ENCODE data around the gene CDH23. TPM values are rescaled to one million over a fixed set of nuclear protein-coding genes. Genes with fewer than 3 reads are reported as not detected.

Gene CDH23
- total RNA-seq, 1 donor from 2014 or later: not detected

DNA sequence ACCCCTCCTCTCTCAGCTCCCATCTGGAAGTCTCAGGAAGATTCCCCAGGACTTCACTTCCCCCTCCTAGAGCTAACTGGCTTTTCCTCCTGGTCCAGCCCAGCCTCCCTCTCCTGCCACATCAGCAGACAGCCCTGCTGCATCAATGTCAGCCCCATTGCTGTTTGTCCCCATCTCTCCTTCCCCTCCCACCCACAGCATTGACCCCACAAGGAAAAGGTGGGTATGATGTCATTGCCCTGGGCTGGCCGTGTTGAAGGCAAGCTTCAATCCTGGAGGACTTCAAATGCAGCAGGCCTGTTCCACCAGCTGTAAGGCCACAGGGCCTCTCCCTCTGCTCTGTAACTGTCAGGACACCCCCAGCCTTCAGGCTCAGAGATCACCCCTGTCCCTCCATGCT is 256.3 kb downstream of the CDH23 start:
- DNase-seq (ENCODE audit: low read depth in 2 of 2): no peak

DNA sequence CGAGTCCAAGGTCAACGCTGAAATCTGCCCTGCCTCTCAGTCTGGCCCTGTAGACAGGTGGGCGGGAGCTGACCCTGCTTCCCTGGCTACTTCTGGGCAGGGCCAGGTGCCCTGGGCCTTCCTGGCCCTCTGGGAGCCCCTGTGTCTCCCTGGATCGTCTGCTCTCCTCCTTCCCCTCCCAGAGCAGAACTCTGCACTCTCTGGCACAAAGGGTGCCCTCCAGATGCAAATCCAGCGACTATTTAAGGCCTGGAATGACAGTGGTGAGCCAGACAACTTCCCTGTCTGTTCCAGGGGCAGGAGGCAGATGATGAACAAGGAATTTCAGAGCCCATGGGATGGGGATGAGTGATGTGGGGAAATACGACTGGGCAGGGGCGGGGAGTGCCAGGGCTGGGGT is 259.5 kb downstream of the CDH23 start:
- DNase-seq (ENCODE audit: low read depth in 2 of 2): no peak

DNA sequence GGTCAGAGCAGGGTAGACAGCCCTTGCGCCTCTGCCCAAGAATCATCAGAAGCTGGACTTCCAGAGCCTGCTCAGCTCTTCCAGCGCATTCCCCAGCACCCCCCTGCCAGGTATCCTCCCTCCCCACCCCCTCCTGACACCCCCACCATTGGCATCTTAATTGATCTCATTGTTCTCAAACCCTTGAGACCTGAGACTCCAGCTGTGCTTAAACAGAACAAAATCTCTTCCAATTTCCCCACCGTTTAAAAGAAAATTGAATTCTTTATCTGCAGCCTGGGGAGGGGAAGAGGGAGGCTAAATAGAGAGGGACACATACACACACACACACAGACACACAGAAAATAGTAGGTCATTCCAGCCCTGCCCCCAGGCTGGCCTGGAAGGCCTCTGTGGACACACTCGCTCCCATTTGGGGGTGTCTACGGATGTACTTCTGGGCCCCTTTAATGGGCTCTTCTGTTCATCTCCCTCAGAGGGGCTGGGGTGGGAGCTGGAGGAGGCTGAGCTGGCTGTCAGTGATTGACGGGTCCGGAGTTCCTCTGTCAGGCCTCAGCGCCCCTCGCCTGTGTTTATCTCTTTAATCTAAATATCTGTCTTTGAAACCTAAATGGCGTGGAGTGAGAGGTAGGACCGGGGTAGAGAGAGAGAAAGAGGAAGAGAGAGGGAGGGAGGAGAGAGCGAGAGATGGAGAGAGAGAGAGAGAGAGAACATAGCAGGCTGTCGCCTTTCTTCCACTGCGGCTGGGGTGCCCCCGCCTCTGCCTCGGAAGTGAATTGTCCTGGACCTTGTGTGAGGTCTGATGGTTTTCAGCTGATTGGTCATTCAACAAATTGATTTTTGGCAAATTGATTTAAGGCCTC is 261.1 kb downstream of the CDH23 start:
- DNase-seq (ENCODE audit: low read depth in 2 of 2): no peak

- no peak for DNase-seq (ENCODE audit: low read depth in 2 of 2)
These were observed 261.7 kb downstream of the CDH23 start for GRCh38 chr10:71658467-71658745.

DNA sequence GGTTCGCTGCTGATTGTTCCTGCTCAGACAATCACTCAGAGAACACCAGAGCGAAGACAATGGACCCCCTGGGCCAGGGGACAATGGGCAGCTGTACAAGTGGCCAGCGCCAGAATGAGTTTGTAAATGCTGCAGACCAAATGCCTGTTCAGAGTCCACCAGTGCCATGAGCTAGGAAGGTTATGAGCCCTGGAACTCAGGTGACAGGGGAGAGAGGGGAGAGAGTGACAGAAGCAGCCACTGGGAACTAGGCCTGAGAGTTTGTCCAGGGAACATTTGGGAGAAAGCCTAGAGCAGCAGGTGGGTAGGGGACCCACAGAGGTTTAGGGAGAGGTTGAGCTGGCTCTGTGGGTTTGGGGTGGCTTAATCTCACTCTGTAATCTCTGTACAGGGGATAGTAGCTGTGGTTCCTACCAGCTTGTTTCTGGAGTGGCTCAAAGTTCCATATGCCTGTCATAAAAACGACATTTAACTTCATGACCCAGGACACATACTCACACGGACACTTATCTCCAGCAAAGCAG is 262.5 kb downstream of the CDH23 start:
- DNase-seq (ENCODE audit: low read depth in 2 of 2): no peak

- DNase-seq (ENCODE audit: low read depth in 2 of 2): no peak
These were observed 263.0 kb downstream of the CDH23 start for GRCh38 chr10:71659737-71660136.

DNA sequence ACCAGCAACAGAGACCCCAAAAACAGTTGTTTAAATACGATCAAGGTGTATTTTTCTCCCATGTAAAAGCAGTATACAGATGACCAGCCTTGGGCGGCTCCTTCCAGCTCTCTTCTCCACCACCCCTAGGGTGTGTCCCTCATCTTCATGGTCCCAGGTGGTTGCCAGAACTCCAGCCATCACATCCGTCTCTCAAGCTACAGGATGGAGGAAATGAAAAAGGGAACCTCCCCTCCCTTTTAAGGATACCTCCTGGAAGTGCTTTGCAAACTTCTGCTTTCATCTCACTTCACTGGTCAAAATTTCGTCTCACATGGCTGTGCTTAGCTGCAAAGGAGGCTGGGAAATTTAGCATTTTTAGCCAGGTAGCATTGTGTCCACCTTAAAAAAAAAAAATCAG is 263.6 kb downstream of the CDH23 start:
- DNase-seq (ENCODE audit: low read depth in 2 of 2): no peak

- DNase-seq (ENCODE audit: low read depth in 2 of 2): no peak
These were observed 264.4 kb downstream of the CDH23 start for GRCh38 chr10:71661060-71661622.

- no peak for DNase-seq (ENCODE audit: low read depth in 2 of 2)
These were observed 265.1 kb downstream of the CDH23 start for GRCh38 chr10:71661779-71662336.

- DNase-seq (ENCODE audit: low read depth in 2 of 2): peak in 1 of 2 donors; percentile 21
These were observed 266.6 kb downstream of the CDH23 start for GRCh38 chr10:71663311-71663710.

GRCh38 chr10:71664585-71664984 is 267.9 kb downstream of the CDH23 start:
- no peak for DNase-seq (ENCODE audit: low read depth in 2 of 2)

GRCh38 chr10:71665456-71665855 is 268.7 kb downstream of the CDH23 start:
- DNase-seq (ENCODE audit: low read depth in 2 of 2): no peak

- no peak for DNase-seq (ENCODE audit: low read depth in 2 of 2)
These were observed 270.1 kb downstream of the CDH23 start for GRCh38 chr10:71666639-71667386.

DNA sequence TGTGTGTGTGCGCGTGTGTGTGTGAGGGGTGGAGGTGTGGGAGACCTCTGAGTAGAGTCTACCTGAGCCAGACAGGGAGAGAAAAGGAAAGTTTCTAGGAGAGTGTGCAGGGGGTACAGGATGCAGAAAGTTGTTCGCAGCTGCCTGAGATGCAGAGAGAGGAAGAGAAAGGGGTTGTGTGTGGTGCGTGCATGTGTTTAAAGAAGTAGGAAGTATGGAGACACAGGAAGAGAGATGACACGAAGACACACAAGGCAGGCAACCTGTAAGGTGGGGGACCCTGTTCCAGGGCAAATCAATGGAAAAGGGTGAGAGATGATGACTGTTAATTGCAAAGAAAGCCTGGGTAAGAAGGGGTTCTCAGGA is 270.6 kb downstream of the CDH23 start:
- no peak for DNase-seq (ENCODE audit: low read depth in 2 of 2)

DNA sequence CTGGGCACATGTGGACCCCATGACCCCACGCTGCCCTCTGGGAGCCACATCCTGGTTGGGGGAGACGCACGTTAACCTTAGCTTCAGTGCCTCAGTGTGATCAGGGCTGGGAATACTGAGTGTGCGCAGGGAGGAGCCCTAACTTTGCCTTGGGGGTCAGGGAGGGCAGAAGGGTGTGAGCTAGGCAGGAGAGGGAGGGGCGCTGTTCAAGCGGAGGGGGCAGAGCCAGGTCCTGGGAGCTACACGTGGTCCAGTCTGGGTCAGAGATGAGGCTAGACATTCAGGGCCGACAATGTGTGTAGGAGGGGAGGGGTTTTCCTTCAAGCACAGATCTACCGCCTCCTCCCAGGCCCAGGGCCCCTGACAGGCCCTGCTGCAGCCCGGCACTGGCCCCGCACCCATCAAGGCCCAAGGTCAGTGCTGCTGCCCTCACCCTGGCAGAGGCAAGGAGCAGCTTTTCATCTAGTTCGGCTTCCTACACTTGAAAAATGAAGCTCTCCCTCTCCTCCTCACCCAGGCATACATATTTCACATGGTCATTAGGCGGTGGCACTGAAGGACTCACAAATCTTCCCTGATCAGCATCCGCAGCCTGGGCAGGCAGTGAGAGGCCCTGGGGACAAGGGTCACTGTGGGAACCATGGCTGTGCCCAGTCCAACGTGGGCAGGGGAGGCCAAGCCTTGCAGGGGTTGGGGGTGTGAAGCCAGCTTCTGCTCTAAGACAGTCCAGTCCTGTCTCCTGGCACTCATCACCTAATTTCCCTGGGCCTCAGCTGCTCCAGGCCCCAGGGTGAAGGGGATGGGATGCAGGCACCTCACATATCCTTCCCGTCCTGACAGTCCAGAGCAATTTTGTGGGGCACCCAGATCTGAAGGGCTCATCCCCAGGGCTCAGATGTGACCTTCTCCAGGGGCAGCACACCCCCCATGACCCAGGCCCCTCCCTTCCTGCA is 275.6 kb downstream of the CDH23 start:
- no peak for DNase-seq (ENCODE audit: low read depth in 2 of 2)

DNA sequence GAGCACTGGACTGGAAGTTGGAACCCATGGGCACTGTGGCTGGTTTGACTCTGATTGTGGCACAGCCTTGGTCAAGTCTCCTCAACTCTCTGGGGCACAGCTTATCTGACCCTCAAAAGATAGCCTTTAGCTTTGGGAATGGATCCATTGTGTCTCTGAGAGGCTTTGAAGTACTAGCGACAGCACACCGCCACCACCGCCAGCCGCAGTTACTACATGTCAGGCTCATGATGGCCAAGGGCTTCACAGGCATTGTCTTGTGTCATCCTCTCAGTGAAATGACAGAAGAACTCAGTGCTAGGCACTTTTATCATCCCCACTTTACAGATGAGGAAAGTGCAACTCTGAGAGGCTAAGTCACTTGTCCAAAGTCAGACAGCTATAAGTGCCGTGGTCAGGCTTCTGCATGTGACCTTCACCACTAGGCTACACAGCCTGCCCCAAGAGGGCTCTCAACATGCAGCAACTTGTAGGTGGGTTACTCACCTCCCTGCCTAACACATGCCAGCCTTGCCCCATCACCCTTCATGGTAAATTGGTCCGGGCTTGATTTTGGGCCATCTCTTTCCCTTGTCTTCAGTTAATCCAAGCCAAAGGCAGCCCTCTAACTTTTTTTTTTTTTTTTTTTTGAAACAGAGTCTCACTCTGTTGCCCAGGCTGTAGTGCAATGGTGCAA is 278.7 kb downstream of the CDH23 start:
- no peak for DNase-seq (ENCODE audit: low read depth in 2 of 2)

DNA sequence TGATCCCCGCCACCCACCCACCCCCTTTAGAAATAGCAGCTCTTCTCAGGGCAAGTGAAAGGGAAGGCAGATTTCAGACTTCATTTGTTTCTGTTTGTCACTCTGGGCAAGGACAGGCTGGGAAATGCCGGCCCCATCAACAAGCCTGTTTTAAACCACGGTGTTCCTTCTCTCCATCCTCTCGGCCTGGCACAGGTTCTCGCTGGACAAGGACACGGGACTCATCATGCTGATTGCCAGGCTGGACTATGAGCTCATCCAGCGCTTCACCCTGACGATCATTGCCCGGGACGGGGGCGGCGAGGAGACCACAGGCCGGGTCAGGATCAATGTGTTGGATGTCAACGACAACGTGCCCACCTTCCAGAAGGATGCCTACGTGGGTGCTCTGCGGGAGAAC is 280.5 kb downstream of the CDH23 start:
- DNase-seq (ENCODE audit: low read depth in 2 of 2): no peak

DNA sequence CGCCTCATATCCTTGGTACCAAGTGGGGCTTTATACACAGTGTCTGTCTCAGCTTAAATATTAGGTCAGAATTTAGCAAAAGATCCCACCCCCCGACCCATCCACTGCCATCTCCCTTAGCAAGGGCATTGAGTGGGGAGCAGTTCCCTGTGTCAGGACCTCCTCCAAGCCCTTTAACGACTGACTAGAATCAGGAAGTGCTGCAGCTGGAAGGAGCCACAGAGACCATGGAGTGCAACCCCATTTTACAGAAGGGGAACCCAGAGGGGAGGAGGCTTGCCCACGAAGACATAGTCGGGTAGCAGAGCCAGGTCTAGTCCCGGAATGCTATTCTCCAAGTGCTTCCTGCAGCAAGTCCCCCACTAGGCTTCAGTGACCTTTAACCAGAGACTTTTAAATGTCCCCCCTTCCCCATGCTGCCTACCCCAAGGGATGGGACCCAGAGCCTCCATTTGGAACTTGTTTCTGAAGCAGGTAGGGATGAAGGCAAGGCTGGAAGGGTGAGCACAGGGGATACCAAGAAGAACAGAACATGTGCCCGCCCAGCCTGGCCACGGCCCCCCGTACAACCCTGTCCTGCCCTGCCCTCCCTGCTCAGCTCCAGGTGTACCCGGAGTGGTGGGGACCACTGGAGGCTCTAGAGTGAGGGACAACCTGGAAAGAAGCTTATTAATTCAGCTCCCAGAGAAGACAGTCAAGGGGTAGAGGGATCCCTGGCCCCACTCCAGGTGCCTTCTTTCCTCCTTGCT is 281.5 kb downstream of the CDH23 start:
- DNase-seq (ENCODE audit: low read depth in 2 of 2): no peak

- no peak for DNase-seq (ENCODE audit: low read depth in 2 of 2)
These were observed 282.7 kb downstream of the CDH23 start for GRCh38 chr10:71679425-71679824.

GRCh38 chr10:71681977-71682376 is 285.3 kb downstream of the CDH23 start:
- no peak for DNase-seq (ENCODE audit: low read depth in 2 of 2)

Data from lung microvascular endothelial cell (primary cell).